ENCODE measurements around the gene HSH2D.
A peak's percentile ranks its signal among the peaks of the same experiment; 100 is the strongest.
"Not testable (repeated sequence)": the region's sequence is repeated elsewhere in the genome, so short reads cannot be mapped to it uniquely, and the experiment has no call there.

HSH2D gene

DNA sequence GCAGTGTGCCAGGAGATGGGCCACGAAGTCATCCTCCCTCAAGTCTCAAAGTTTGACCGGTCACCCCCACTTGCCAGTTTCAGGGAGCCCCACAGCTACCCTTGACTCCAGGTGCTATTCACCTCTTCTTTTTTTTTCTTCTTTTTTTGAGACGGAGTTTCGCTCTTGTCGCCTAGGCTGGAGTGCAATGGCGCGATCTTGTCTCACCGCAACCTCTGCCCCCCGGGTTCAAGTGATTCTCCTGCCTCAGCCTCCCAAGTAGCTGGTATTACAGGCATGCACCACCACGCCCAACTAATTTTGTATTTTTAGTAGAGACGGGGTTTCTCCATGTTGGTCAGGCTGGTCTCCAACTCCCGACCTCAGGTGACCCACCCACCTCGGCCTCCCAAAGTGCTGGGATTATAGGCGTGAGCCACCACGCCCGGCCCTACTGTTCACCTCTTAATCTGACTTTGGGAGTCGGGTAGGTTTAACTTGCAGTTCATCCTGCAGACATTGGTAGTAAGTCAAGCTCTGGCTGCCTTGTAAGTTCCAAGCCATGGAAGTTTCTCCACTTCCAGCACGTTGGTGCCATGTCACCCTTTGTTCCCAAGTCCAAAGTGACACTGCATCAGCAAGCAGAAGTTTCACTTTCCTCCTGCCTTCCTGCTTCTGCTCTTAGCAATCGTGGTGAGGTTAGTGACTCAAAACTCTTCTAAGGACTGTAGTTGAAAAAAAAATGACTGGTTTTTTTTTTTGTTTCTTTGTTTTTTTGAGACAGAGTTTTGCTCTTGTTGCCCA is 24.2 kb upstream of the HSH2D start:
- DNase-seq (ENCODE audit: low spot score) = not testable (repeated sequence)

DNA sequence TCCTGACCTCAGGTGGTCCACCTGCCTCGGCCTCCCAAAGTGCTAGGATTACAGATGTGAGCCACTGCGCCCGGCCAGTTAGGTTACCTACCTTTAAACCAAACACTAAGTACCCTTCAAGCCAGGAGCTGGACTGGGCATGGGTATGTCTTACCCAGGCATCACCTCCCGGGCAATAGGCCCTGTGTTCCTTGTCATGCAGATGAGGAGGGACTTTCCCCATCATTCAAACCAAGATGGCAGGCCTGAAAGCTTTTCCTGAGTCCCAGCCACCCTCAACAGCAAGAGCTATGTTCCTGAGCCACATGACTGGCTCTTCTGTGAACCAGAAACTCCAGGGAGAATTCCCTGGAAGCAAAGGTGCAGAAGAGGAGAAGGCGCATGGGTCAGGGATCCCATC is 22.3 kb upstream of the HSH2D start:
- DNase-seq (ENCODE audit: low spot score) = no peak

DNA sequence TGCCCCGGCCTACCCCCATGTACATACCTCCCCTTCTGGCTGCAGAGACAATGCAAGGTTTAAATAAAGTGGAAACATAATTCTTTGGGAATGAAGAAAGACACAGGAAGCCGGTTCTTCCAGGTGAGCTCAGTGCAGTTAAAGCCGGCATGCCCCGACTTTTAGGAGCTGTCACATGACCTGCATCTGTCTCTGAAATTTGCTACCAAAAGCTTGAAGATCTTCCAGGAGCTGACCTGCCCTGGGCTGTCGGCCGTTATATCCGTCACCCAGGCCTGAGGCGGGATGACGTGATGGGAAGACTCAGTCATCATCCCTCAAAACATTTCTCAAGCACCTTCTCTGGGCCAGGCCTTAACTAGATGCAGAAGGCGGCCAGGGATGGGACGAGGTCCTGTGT is 21.5 kb upstream of the HSH2D start:
- no peak for DNase-seq (ENCODE audit: low spot score)

DNA sequence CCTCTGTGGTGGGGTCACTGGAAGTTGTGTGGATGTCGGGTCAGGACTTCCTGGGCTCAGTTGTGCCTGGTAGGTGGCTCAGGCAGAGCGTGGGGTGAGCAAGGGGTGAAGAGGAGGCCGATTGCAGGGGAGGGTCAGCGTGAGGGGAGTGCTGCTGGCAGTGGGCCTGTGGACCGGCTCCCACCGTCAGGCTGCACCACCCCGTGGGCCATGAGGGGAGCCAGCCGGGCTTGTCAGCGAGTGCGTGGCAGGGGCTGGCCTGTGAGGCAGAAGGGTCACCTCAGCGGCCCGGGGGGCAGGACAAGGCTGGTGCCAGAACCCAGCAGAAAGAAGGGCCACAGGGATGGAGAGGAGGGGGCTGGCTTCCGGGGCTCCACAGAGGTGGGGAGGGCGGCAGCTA is 18.5 kb upstream of the HSH2D start:
- no peak for DNase-seq (ENCODE audit: low spot score)

DNA sequence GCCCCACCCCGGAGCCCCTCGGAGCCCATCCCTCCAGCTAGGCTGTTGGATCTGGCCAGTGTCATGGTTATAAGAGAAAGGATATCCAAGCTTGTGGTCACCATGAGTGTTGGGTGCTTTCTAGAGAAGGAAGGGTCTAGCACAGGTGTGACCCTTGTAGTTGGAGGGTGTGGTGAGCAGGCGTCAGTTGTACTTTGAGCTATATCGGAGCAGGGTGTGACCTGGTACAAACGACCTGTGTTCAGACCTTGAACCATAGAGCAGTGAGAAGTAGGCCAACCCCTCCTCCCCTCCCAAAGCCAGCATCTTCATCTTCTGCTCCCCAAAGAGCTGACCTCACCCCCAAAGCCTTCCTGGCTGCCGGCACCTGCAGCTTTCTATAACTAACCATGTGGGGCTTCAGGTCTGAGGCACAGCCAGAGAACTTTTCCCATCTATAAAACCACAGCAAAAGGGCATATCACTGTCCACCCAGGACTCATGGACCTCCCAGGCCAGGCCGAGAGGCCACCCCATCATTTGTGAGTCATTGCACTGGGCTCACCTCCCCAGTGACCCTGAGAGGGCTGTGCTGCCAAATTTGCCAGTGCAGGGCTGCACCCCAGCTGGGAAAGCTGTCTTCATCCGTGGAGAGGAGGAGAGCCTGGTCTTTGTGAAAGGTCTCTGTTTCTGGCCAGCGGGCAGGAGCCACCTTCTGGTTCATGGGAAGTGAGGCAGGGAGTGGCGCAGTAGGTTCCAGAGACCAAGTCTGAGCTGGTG is 17.6 kb upstream of the HSH2D start:
- DNase-seq (ENCODE audit: low spot score) = no peak

DNA sequence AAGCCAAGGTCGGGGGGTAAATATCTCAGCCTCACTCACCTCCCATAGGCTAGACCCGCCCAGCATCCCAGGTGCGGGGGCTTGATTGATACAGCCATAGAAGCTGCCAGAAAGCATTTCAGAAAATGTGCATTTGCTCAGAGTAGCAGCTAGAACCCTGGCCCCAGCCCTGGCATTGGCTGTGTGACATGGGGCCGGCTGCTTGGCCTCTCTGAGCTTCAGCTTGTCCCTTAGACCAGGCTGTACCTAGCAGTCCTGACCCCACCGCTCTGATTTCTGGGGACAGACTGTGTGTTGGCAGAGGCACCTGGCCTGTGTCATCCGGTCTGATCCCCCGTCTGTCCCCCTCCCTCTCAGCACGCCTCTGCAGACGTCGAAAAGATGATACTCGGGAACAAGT is 16.4 kb upstream of the HSH2D start:
- no peak for DNase-seq (ENCODE audit: low spot score)

DNA sequence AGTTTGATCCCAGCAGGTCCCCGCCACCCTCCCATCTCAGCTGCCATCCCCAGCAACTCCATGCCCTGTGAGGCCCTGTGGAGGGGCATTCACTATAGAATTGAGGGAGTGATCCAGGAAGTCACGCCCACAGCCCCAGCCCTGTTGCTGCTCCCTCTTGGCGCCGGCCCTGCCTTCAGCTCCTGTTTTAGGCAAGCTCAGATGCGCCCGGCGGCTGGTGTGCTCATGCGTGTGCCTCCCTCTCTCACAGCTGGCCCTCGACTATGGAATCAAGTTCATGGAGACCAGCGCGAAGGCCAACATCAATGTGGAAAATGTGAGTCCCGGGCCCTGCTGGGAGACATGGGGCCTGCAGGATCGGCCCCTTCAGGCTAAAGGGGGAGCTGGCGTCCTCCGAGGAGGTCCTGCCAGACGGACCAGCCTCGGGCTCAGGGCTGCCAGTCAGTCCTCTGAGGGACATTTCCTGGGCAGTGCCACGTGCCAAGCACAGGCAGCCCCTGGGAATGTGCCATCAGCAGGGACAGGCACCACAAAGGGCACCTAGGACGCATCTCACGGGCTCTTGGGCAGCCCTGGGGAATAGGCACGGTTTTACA is 15.6 kb upstream of the HSH2D start:
- DNase-seq (ENCODE audit: low spot score) = no peak

DNA sequence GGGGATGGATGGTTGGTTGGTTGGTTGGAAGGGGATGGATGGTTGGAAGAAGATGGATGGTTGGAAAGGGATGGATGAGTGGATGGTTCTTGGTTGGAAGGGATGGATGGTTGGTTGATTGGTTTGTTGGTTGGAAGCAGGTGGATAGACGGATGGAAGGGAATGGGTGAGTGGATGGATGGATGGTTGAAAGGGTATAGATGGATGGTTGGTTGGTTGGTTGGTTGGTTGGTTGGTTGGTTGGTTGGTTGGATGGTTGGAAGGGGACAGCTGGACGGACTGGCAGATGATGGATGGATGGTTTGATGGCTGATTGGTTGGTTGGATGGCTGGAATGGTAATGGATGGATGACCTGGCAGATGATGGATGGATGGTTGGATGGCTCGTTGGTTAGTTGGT is 11.8 kb upstream of the HSH2D start:
- no peak for DNase-seq (ENCODE audit: low spot score)

DNA sequence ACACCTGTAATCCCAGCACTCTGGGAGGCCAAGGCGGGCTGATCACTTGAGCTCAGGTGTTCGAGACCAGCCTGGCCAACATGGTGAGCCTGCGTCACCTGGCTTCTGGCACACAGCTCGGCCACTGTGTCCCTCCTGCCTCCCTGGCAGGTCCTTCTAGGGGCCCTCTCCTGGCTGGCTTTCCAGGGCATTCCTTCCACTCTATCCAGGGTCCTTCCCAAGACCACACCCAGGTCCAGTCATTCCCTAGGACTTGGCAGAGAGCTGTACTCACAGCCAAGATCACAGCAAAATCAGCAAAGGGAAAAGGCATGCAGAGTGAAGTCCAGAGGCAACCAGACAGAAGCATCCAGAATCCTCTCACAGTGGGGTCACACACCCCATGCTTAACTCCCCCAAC is 9.7 kb upstream of the HSH2D start:
- DNase-seq (ENCODE audit: low spot score) = no peak

DNA sequence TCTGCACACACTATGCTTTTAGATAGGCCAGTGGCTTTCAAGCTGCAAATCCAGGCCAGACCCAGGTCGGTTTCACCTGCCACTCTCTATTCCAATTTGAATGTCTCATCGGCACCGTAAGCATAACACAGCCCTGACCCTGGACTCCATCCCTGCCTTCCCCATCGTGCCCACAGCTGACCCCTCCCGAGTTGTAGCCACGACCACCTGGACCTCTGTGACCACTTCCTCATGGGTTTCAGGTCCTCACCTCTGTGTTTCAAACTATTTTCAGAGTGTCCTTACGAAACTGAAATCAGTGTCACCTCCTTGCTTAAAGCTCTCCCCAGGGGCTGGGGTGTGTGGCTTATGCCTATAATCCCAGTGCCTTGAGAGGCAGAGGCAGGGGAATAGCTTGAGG is 9.0 kb upstream of the HSH2D start:
- no peak for DNase-seq (ENCODE audit: low spot score)

DNA sequence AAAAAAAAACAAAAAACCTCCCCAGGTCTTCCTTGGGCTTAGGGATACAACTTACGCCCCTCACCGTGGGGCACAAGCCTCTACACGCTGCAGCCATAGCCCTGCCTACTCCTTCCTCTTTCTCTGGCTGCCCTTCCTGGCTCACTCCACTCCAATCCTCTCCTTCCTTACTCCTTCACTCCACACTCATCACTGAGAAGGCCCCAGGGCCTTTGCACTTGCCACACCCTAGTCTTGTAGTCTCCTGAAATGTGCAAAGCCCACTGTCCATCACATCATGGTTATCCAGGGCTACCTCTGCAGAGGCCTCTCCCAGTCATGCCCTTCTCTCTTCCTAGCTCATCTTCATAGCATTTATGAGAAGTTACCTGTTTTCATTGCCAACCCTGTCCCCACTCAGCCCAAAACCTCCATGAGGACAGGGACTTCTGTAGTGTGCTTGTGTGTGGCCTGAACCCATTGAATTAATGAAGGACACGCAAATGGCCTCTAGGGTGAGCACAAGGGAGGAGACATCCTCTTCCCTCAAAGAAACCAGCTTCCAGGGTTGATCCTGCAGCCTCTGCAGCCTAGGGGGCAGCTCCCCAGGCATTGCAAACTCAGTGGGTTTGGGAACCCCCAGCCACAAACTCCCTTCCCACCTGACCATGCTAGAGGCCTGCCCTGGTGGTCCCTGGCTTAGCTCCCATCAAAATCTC is 7.9 kb upstream of the HSH2D start:
- no peak for DNase-seq (ENCODE audit: low spot score)

DNA sequence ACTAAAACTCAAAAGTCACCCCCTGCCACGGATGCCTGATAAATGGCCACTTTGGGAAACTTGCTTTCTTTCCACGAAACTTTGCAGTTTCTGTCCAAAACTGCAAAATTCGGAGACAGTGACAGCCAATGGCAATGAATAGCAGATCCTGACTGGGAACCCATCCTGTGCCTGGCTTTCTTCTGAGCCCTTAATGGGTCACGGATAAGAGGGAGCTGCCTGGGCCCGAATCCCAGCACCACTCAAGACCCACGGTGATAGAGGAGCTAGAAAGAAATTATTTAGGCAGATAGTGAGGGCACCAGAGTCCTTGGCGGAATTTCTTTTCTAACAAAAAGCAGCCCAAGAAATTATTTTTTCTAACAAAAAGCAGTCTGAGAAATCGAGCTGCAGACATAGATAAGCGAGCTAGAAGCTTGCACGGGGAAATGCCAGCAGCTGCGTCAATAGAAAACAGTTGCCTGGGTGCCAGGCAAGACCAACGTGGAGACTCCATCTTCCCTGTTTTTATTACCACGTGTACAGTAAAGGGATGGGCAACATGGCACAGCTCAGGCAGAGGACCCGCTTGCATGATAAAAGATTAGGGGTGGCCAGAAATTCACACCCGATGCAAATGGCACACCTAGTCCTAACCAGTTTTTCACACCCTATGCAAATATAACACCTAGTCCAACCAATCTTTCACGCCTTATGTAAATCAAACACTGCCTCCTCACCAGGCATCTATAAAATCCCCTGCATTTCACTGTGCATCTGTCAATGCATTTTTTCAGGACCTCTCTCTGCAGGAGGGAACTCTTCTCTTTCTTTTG is 7.1 kb upstream of the HSH2D start:
- no peak for DNase-seq (ENCODE audit: low spot score)

DNA sequence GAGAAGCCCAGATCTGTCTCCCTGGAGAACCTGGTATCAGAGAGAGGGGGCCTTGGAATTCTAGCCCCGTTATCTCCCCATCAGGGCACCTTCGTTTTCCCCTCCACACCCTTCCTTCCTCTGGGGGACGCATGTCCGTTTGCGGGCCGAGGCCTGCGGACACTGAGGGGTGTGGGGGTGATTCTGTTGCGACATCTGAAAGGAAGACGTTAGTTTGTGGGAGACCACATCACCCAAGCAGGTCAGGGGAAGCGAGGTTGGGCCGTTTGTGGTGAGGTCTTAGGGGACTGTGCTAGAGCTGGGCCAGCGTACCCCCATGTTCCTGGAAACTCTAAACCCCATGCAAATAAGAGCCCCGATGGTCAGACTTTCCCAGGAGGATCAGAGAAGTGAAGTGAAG is 3.7 kb upstream of the HSH2D start:
- DNase-seq (ENCODE audit: low spot score) = no peak

DNA sequence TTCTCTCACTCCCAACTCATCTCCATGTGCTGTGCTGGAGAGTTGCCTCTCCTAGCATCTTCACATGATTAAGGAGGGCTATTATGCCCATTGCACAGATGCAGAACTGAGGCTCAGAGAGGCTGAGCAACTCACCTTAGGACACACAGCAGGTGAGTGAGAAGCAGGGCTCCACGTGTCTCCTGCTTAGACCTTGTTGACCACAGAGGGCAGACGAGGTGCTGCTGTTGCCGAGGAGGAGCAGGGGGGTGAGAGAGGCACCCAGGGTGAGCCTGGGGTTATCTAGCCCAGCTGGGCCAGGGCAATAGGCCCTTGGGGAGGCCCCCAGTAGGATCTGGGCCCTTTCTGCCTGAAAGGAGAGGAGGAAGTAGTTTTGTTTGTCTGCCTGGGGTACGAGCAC is 2.4 kb upstream of the HSH2D start:
- DNase-seq (ENCODE audit: low spot score) = no peak

DNA sequence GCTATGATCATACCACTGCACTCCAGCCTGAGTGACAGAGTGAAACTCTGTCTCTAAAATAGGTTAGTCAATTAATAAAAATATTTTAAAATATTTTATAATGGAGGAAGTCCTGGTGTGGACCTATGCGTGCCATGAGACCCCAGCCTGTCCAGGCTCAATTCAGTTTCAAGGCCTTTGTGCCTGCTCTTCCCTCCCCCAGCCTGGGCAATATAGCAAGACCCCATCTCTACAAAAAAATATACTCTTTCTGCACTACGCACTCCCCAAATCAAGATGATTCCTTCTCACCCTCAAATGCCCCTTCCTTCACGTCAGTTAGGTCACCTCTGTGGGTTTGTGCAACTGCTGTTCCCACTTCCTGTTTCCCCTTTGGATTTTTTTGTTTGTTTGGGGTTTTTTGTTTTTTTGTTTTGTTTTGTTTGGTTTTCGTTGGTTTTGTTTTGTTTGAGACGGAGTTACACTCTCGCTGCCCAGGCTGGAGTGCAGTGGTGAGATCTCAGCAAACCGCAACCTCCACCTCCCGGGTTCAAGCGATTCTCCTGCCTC is 1.4 kb upstream of the HSH2D start:
- DNase-seq (ENCODE audit: low spot score) = no peak

DNA sequence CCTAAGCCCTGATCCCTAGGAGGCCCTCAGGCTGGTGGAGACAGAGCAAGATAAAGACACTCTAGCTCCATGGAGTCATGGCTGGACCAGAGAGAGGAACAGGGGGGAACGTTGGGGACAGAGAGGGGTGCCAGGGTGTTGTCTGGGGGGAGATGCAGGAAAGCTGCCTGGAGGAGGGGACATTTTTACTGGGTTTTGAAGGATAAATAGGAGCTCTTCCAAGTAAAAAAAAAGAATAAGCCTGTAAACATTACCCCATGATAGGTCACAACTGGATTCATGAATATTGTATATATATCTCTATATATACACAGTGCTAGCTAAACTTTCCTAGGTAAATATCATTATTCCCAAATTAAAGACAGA is 714 bp downstream of the HSH2D start:
- no peak for DNase-seq (ENCODE audit: low spot score)

DNA sequence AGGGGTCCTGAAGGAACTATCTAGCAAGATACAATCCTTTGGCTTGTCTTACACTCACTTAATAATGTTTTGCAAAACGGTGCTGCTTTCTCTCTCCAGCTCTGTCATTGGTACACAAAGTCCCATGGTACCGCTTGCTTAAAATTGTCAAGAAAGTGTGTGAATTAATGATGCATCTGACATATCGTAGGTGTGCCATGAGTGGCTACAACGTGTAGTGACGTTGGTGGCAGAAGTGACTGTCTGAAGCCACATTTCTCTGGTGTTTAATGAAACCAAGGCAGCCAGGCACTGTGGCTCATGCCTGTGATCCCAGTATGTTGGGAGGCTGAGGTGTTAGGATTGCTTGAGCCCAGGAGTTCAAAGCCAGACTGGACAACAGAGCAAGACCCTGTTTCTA is 2.6 kb downstream of the HSH2D start:
- DNase-seq (ENCODE audit: low spot score) = no peak

DNA sequence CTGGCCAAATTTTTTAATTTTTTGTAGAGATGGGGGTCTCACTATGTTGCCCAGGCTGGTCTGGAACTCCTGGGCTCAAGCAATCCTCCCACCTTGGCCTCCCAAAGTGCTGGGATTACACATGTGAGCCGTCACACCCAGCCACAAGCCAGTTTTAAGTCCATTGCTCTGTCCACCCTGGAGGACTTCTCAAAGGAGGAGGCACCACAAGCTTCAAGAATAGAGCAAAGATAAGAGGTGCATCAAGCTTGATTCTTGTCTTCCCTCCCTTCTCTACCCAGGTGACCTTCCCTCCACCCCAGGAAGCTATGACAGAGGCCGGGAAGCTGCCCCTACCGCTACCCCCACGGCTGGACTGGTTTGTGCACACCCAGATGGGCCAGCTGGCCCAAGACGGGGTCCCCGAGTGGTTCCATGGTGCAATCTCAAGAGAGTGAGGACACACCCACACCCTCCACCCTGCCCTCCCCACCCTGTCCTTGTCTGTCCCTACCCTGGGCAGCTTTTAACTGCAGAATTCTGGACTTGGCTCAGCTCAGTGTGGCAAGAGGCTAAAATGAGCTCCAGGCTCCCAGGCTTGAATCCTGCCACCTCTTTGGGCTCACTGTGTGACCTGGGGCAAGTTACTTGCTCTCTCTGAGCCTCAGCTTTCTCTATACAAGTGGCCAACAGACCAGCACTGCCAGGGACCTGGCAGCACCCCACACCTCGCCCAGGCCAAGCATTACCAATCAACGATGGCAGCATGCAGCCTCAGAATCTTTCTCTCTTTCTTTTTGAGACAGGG is 5.2 kb downstream of the HSH2D start:
- DNase-seq (ENCODE audit: low spot score) = no peak

DNA sequence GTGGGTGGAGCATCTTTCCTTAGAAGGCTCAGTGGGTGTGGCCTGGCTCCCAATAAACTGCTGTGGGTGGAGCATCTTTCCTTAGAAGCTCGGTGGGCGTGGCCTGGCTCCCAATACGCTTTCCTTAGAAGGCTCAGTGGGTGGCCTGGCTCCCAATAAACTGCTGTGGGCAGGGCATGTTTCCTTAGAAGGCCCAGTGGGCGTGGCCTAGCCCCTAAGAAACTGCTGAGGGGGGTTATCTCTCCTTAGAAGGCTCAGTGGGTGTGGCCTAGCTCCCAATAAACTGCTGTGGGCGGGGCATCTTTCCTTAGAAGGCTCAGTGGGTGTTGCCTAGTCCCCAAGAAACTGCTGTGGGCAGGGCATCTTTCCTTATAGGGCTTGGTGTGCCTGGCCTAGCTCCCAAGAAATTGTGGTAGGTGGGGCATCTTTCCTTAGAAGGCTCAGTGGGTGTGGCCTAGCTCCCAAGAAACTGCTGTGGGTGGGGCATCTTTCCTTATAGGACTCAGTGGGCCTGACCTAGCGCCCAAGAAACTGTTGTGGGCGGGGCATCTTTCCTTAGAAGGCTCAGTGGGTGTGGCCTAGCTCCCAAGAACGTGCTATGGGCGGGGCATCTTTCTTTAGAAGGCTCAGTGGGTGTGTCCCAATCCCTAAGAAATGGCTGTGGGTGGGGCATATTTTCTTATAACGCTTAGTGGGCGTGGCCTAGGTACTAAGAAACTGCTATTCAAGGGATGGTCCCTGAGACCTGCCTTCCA is 10.3 kb downstream of the HSH2D start:
- peak; percentile 59 for DNase-seq (ENCODE audit: low spot score)

DNA sequence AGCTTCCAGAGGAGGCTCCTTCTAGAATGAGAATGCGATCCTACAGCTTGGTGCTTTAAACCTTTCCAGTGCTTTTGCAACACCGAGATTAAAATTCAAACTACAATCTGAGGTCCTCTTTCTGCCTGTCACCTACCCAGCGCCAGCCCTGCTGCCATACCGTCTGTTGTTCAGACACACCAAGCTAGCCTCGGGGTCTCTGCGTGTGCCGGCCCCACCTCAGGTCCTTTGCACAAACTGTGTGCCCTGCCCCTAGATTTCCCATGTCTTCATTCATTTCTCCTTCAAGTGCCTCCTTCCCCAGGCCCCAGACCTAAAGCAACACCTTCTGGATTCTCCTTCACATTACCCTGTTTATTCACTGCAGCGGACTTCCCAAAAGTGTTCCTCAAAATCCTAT is 11.1 kb downstream of the HSH2D start:
- DNase-seq (ENCODE audit: low spot score) = no peak
